Brain microvascular endothelial cell (primary cell): Measurements from ENCODE around the gene WDTC1.
A peak's percentile ranks its signal among the peaks of the same experiment; 100 is the strongest.

Experiments
- DNase-seq: peaks from one replicate; pipeline ENCODE4 v3.0.0-alpha.2; 2020
- H3K27ac ChIP-seq: fragments of 250-450 bp; sonication (Bioruptor Pico); 2 replicates; pipeline ENCODE4 v1.5.1; 2020; ENCODE audit warnings: mild to moderate bottlenecking, moderate library complexity
- H3K27me3 ChIP-seq: fragments of 250-450 bp; sonication (Bioruptor Pico); replicated peaks from 2 replicates; pipeline ENCODE4 v1.5.1; 2020; ENCODE audit warnings: mild to moderate bottlenecking
- H3K36me3 ChIP-seq: fragments of 250-450 bp; sonication (Bioruptor Pico); replicated peaks from 2 replicates; pipeline ENCODE4 v1.5.1; 2020; ENCODE audit warnings: mild to moderate bottlenecking
- H3K4me3 ChIP-seq: 2 replicates; pipeline ENCODE4 v1.5.1; 2011; ENCODE audit warnings: low read depth, mild to moderate bottlenecking, control low read depth, low read length, moderate library complexity
- in situ Hi-C: cut with HindIII; loops from 2 replicates; pipeline ENCODE4 v1.10.0; 2017; ENCODE audit warnings: low sequenced_read_pairs, low pct_ligation_motif_present
- TF ChIP-seq, protein P1 (sequence below): IDR thresholded peaks from 2 replicates; pipeline ENCODE4 v1.5.1; 2011; ENCODE audit warnings: low read depth, mild to moderate bottlenecking, moderate library complexity, low read length, control low read depth, inconsistent platforms; ENCODE audit errors: missing control alignments

The WDTC1 gene

DNA sequence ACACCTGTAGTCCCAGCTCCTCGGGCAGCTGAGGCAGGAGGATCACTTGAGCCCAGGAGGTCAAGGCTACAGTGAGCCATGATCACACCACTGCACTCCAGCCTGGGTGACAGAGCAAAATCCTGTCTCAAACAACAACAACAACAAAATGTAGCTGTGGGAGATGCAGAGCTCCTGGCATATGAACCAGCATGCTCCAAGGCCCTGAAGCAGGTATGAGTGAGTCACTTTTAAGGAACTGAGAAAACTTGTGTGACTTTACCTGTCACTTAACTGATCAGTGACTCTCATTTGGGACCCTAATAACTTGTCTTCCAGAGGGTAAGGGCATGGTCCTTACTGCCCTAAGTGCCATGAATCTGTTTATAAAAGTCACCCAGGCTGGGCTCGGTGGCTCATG lies 68.2 kb downstream of the WDTC1 start:
- Histone ChIP-seq H3K36me3 (no peaks in the 10 kb centered on the region), H3K27ac (no peak overlapping the region), H3K27me3 (no peaks in the 10 kb centered on the region), H3K4me3 (no peak overlapping the region)
- in situ Hi-C loops, result no loop called here
- no peak for DNase-seq
- TF ChIP-seq, protein P1, sequence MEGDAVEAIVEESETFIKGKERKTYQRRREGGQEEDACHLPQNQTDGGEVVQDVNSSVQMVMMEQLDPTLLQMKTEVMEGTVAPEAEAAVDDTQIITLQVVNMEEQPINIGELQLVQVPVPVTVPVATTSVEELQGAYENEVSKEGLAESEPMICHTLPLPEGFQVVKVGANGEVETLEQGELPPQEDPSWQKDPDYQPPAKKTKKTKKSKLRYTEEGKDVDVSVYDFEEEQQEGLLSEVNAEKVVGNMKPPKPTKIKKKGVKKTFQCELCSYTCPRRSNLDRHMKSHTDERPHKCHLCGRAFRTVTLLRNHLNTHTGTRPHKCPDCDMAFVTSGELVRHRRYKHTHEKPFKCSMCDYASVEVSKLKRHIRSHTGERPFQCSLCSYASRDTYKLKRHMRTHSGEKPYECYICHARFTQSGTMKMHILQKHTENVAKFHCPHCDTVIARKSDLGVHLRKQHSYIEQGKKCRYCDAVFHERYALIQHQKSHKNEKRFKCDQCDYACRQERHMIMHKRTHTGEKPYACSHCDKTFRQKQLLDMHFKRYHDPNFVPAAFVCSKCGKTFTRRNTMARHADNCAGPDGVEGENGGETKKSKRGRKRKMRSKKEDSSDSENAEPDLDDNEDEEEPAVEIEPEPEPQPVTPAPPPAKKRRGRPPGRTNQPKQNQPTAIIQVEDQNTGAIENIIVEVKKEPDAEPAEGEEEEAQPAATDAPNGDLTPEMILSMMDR, result no peak

DNA sequence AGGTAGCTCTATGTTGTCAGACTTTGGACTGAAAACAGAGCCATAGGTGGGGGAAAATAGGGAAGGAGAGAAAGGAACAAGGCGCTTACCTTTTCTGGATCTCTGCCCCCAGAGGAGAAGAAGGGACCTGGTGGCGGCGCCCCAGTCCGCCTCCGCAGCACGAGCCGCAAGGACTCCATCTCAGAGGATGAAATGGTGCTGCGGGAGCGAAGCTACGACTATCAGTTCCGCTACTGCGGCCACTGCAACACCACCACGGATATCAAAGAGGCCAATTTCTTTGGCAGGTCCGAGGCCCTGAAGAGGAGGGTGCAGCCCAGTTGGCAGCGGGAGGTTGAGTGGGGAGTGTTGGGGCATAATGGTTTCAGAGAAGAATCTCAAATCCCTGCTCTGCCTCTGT lies 69.1 kb downstream of the WDTC1 start:
- Histone ChIP-seq H3K36me3 (no peaks in the 10 kb centered on the region), H3K27ac (no peak overlapping the region), H3K27me3 (no peaks in the 10 kb centered on the region), H3K4me3 (no peak overlapping the region)
- in situ Hi-C loops, result no loop called here
- TF ChIP-seq, protein P1, result no peak
- no peak for DNase-seq

GRCh38 chr1:27306071-27306470 lies 71.6 kb downstream of the WDTC1 start:
- in situ Hi-C loops, result no loop called here
- no peak overlapping the region for H3K4me3 ChIP-seq

DNA sequence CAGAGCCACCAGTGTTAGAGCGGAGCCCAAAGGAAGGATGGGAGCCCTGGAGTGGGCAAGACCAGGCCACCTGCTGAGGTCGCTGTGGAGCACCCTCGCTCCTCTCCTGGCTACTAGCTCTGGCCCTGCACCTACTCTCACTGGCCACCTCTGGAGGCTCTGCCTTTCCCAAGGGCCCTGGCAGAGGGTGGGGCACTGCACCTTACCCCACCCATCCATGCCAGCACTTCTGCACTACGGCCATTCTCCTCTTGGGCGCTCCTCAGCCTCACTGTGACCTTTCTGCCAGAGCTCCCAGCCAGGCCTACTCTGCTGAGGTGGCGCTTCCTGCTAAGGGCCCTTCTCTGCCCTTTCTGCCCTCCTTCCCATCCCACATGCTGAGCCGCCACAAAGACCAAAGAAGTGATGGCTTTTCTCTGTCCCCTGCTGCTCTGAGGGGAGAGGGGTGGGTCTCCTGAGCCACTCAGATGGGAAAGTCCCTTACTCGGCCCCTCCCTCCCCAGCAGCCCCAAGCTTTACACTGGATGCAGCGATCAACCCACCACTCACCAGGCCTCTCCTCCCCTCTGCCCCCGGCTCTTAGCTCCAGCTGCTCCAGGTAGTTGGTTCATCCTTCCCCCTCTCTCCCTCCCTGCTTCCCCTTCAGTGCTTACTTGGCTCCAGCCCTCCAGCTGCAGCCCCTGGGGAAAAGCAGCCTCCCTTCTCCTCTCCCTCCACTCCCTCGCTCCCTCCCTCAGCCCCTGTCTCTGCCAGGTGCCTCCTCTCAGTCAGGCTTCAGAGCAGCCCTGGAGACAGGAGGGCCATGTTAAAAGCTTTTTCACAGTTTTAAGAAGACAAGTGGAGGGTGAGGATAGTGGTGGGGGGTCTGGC lies 72.7 kb downstream of the WDTC1 start:
- in situ Hi-C loops, result no loop called here
- no peak for DNase-seq
- Histone ChIP-seq H3K27ac (no peak overlapping the region), H3K27me3 (no peaks in the 10 kb centered on the region), H3K4me3 (no peak overlapping the region), H3K36me3 (no peaks in the 10 kb centered on the region)
- TF ChIP-seq, protein P1, result peak; percentile 33

More at GRCh38 chr1:27306071-27306470, 71.6 kb downstream of the WDTC1 start:
- TF ChIP-seq, protein P1, result no peak
- H3K36me3 ChIP-seq, result no peaks in the 10 kb centered on the region
- no peaks in the 10 kb centered on the region for H3K27me3 ChIP-seq
- no peak overlapping the region for H3K27ac ChIP-seq
- no peak for DNase-seq

- in situ Hi-C loops, result no loop called here
- DNase-seq, result no peak
- TF ChIP-seq, protein P1, result no peak
- Histone ChIP-seq H3K27ac (no peak overlapping the region), H3K36me3 (no peaks in the 10 kb centered on the region), H3K4me3 (no peak overlapping the region), H3K27me3 (no peaks in the 10 kb centered on the region)
Measured at GRCh38 chr1:27307874-27308598, 73.6 kb downstream of the WDTC1 start.
